ENCODE measurements around the gene ZDHHC24. TPM values are rescaled to one million over a fixed set of nuclear protein-coding genes. Genes with fewer than 3 reads are reported as not detected.

The ZDHHC24 gene
- total RNA-seq, 6 experiments from 2014 or later = 3.6 to 15.5 (median 5.8) TPM

DNA sequence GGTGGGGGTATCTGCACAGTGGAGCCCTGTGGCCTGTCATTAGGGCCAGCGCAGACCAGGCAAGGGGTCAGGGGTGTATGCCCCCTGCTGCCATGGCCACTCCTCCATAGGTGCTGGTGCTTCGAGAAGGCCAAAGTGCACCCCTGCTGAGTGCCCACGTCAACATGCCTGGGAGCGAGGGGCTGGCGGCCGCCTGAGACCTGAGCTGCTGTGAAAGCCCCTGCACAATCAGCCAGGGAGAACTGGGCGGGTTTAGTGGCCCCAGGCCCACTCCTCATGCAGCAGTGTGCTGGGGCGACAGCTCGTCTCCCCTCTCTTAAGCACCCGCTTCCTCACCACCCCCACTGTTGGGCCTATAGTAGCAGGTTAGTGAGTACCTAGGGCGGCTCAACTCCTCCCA, 14.0 kb downstream of the ZDHHC24 start:
- no CpG with 5 or more reads among the region's 11 CpGs for WGBS (ENCODE audit: insufficient coverage, low coverage, low lambda C conversion rate, missing lambda C conversion rate)
- H3K27ac ChIP-seq = no peak overlapping the region
- DNase-seq = no peak
- no peak overlapping the region for H3K4me3 ChIP-seq
- peak in 1 of 4 donors; percentile 15 for ATAC-seq
- intact Hi-C loops (cut with DNase I) = no loop called here
- H3K9me3 ChIP-seq = no peaks in the 10 kb centered on the region
- no peaks in the 10 kb centered on the region for H3K27me3 ChIP-seq
- no peaks in the 10 kb centered on the region for H3K4me1 ChIP-seq
- peaks cover 0 to 4% (median 0%) of the 10 kb centered on the region in 4 donors for H3K36me3 ChIP-seq
- no peak for TF ChIP-seq POLR2A (IDR thresholded peaks at IDR 0.05)
- TF ChIP-seq, protein P1, sequence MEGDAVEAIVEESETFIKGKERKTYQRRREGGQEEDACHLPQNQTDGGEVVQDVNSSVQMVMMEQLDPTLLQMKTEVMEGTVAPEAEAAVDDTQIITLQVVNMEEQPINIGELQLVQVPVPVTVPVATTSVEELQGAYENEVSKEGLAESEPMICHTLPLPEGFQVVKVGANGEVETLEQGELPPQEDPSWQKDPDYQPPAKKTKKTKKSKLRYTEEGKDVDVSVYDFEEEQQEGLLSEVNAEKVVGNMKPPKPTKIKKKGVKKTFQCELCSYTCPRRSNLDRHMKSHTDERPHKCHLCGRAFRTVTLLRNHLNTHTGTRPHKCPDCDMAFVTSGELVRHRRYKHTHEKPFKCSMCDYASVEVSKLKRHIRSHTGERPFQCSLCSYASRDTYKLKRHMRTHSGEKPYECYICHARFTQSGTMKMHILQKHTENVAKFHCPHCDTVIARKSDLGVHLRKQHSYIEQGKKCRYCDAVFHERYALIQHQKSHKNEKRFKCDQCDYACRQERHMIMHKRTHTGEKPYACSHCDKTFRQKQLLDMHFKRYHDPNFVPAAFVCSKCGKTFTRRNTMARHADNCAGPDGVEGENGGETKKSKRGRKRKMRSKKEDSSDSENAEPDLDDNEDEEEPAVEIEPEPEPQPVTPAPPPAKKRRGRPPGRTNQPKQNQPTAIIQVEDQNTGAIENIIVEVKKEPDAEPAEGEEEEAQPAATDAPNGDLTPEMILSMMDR (IDR thresholded peaks at IDR 0.05) = no peak

DNA sequence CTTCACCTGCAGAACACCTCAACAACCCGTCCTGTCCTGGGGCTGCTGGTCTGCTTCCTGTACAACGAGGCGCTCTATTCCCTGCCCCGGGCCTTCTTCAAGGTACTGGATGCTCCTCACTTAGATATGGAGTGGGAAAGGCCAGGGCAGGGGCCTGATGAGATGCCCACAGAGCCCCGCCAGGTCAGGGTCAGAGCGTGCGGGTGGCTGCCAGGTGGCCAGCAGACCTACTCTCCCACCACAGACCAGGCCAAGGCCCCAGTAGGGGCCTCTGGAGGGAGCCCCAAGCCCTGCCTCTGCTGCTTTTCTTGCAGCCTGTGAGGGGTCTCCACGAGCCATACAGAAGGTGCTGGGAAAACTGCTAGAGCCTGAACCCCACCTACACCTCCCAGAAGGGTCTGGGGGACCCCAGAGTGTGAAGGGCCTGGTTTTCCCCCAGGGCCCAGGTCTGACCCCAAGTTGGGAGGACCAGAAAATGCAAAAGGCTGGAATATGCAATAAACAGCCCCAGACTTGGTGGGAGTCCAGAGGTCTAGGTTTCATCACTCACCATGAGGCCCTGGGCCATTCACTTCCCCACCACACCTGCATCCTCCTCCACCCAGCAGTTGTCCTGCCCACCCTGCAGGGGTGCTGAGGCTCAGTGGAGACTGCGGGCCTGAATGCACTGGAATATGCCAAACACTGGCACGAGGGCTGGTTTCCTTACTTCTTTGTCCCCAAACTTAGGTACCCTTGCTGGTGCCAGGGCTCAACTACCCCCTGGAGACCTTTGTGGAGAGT, 14.7 kb downstream of the ZDHHC24 start:
- peak in 2 of 4 donors; percentile 14 to 19 for ATAC-seq
- peaks cover 0 to under 1% (median 0%) of the 10 kb centered on the region in 4 donors for H3K36me3 ChIP-seq
- no peak overlapping the region for H3K27ac ChIP-seq
- H3K4me3 ChIP-seq = no peak overlapping the region
- no peaks in the 10 kb centered on the region for H3K9me3 ChIP-seq
- no peaks in the 10 kb centered on the region for H3K27me3 ChIP-seq
- H3K4me1 ChIP-seq = no peaks in the 10 kb centered on the region
- 93% methylated on average over 4 of the region's 10 CpGs for WGBS (ENCODE audit: insufficient coverage, low coverage, low lambda C conversion rate, missing lambda C conversion rate)
- intact Hi-C loops (cut with DNase I) = no loop called here
- no peak for DNase-seq
- TF ChIP-seq POLR2A (IDR thresholded peaks at IDR 0.05) = no peak
- TF ChIP-seq, protein P1 (IDR thresholded peaks at IDR 0.05) = no peak

DNA sequence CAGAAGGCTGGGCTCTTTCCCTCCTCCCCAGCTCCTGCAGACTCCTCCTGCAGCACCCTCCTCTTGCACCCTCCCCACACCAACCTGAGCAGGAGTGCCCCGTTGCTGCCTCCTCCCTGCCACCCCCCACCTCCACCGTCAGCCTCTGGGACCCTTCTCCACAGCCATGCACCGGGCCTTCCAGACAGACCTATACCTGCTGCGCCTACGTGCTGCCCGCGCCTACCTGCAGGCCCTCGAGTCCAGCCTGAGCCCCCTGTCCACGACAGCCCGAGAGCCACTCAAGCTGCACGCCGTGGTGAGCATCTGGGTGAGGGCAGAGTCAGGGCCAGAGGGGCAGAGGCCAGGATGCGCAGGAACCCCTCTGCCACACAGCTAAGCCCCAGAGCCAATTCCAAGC, 16.2 kb downstream of the ZDHHC24 start:
- H3K9me3 ChIP-seq = no peaks in the 10 kb centered on the region
- DNase-seq (no peak), ATAC-seq (peak in 2 of 4 donors; percentile 14 to 22)
- TF ChIP-seq, protein P1 (IDR thresholded peaks at IDR 0.05) = no peak
- TF ChIP-seq POLR2A (IDR thresholded peaks at IDR 0.05) = no peak
- intact Hi-C loops (cut with DNase I) = no loop called here
- H3K4me1 ChIP-seq = no peaks in the 10 kb centered on the region
- H3K36me3 ChIP-seq = no peaks in the 10 kb centered on the region
- H3K27ac ChIP-seq = no peak overlapping the region
- no CpG with 5 or more reads among the region's 13 CpGs for WGBS (ENCODE audit: insufficient coverage, low coverage, low lambda C conversion rate, missing lambda C conversion rate)
- no peak overlapping the region for H3K4me3 ChIP-seq
- no peaks in the 10 kb centered on the region for H3K27me3 ChIP-seq

DNA sequence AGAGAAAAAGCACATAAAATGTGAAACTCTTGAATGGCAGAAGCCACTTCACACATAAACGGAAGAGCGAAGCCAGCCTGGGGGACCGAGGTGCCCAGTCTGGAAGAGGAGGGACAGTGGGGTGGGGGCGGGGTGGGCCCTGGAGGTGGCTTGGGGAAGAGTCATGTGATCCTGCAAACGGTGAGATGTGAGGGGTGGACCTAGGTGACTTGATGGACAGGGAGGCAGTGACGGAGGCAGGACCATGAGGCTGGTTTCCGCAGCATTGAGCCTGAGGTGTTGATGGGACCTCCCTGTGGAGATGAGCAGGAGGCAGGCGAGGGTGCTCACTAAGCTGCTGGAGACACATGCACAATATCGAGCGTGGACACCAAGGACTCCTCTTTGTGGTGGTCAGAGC, 16.8 kb downstream of the ZDHHC24 start:
- TF ChIP-seq, protein P1 (IDR thresholded peaks at IDR 0.05) = no peak
- TF ChIP-seq POLR2A (IDR thresholded peaks at IDR 0.05) = no peak
- no peaks in the 10 kb centered on the region for H3K27me3 ChIP-seq
- no peak overlapping the region for H3K27ac ChIP-seq
- no peaks in the 10 kb centered on the region for H3K4me1 ChIP-seq
- H3K9me3 ChIP-seq = no peaks in the 10 kb centered on the region
- no peak overlapping the region for H3K4me3 ChIP-seq
- intact Hi-C loops (cut with DNase I) = no loop called here
- ATAC-seq (no peak), DNase-seq (no peak)
- no peaks in the 10 kb centered on the region for H3K36me3 ChIP-seq
- WGBS (ENCODE audit: insufficient coverage, low coverage, low lambda C conversion rate, missing lambda C conversion rate) = 76% methylated on average over 7 of the region's 10 CpGs

Data from right lobe of liver (tissue), 6 donors.